GM18870 (cell line): ENCODE results near the gene CELA1.
"Not testable (repeated sequence)": the region's sequence is repeated elsewhere in the genome, so short reads cannot be mapped to it uniquely, and the experiment has no call there.

ENCODE experiments used
- ATAC-seq: cut with Tn5 transposase; IDR thresholded peaks from one replicate; pipeline ENCODE4 v1.9.1; 2021; ENCODE audit warnings: moderate library complexity; ENCODE audit not compliant: unreplicated experiment

CELA1 gene

DNA sequence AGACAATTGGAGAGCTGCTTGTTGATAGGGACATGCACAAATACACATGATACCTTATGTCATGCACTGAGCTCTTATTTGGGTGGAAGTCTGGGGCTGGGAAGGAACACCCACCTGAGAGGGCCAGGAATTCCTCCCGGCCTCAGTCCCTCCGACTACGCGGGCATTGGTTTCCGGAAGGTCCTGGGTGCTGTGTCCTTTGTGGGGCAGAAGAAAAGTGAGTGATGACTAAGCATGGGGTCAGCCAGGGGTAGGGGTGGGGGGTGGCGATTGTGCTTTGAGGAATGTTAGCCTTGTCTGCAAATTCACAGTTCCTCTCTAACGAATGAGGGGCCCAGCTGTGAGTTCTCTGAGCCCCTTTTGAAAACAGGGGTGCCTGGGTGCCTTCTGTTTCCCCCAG, 798 bp downstream of the CELA1 start:
- ATAC-seq: no peak

DNA sequence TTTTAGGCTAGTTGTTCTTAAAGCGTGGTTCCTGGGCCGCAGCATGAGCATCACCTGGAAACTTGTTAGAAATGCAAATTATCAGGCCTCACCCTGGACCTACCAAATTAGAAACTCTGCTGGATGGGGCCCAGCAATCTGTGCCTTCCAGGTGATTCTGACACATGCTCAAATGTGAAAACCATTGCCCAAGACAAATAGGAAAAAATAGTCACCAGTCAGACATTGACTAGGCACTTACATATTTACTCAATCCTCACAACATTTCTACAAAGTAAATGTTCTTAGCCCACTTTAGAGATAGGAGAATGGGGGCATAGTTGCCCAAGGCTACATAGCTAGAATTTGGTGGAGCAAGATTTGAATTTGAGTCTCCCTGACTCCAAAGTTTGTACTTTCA, 3.3 kb downstream of the CELA1 start:
- ATAC-seq: no peak

DNA sequence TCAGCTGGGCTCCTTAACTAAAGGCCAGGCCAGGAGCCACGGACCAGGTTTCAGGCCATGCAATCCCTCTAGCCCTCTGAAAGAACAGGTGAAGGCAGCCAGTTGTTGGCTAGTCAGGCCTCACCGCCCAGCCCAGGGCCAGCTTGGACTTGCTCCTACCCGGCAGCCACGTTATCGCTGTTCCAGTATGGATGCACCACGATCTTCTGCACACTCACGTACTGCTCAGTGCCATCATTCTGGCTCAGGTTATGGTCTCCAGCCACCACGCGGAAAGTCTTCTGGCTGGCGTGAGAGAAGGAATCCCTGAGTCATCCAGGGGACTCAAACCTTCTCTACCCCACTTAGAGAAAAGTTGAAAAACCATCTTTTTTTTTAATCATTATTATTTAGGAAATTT, 4.1 kb downstream of the CELA1 start:
- ATAC-seq: no peak

DNA sequence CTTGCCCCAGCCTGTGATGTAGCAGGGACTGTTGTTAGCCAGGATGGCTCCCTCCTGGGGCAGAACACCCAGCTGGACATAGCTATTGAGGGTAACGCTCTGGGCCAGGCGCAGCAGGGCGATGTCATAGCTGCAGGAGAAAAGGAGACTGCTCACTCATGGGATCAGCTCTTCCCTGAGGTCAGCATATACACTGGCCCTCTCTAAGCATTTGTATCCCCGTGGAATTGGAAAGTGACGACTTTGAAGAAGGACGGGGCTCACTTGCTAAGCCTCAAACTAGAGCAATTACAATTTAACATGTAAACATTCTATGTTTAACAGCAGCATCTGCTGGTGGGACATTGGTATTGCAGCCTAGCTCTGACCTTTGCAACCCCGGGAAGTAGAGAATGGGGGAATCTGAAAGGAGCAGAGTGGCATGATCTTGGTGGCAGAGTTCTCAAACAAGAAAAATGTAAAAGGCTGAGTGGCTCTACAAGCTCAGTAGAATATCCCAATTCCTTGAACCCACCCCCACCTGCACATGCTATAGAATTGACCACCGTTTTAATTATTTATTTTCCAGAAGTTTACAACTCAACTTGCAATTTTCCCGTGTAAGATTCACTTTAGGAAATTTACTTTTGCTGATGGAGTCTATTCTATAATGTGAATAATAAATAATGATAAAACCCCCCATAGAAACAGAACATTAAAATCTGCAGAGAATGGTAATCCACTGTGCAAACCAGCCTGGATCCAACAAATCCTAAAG, 5.0 kb downstream of the CELA1 start:
- ATAC-seq: no peak

DNA sequence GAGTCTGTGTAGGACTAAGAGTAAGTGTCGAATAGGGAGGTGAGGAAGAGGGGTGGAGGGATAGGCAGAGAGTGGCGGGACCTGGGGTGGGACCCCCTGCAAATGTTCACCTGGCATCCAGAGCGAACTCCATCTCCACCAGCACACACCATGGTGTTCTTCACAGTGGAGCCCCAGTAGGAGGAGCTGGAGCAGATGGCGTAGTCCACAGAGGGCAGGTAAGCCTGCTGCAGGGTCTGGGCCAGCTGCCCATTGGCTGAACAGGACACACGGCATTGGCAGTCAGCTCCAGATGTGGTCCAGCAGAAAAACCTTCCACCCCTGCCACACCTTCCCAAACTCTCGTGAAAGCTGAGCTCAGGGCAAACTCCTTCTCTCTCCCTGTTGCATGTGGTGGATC, 6.7 kb downstream of the CELA1 start:
- ATAC-seq: no peak

DNA sequence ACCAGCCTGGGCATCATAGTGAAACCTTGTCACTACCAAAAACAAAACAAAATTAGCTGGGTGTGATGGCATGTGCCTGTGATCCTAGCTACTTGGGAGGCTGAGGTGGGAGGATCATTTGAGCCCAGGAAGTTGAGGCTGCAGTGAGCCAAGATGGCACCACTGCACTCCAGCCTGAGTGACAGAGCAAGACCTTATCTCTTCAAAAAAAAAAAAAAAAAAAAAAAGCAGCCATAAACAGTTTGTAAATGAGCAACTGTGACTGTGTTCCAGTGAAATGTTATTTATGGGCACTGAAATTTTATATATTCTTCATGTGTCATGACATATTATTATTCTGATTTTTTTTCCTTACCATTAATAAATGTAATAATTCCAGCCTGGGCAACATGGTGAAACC, 9.1 kb downstream of the CELA1 start:
- not testable (repeated sequence) for ATAC-seq

DNA sequence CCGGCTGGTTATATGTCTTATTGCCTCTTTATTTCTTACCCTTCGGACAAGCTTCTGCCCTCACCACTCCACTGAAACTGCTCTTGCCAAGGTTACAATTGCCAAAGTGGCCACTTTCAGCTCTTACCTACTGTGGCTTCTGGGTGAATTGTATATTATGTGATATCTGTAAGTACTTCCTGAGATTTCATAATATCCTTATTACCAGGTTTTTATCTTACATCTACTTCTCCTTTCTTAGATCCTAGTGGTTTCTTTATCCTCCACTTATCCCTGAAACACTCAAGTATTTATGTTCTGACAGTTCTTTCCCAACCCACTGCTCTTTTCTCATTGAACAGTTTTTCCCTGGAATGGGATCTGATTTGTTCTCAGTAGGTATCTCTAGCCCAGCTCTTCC, 10.5 kb downstream of the CELA1 start:
- no peak for ATAC-seq

DNA sequence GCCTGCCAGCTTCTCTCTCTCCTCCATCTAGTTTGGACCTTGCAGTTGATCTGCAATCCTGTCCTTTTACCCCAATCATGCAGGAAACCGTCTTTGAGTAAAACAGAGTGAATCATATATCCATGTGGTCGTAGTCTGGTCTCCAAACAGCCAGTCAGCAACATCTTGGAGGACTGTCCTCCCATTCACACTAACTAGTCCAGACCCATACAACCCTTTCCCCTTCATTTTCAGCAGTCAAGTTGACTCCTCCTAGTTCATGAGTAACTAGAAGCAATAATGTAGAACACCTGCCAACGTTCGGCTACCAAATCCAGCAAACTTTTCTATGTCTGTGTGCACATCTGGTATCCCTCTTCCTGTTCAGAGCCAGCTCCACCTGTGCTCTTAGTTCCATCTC, 11.7 kb downstream of the CELA1 start:
- no peak for ATAC-seq

DNA sequence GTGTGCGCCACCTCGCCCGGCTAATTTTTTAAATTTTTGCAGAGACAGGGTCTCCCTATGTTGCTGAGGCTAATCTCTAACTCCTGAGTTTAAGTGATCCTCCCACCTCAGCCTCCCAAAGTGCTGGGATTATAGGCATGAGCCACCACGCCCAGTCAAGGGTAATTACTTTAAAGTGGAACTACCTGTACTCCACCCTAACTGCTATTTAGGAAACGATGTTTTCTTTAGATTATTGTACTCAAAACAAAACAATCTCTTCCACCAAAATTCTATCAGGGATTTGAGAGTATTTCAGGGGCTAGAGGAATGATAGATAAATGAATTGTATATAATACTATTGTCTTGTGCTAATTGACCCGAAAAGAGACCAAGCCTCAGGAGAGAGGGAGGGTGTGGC, 12.9 kb downstream of the CELA1 start:
- no peak for ATAC-seq

DNA sequence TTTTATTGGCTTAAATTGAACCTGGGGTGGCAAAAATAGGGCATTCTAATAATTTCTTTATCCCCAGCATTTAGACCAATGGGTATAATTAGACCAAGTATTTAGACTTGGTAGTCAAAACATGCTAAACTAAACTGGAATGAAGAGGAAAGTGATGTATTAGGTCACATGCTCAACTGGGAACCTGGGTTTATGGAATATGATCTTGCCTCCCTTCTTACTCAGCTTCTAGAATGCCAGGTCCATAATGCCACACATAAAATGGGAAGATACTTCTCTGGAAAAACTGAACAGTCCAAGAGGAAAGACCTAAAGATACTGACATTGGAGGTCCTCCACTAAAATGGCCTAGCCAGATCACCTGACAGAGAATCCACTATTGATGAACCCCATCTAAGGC, 16.3 kb downstream of the CELA1 start:
- ATAC-seq: no peak

DNA sequence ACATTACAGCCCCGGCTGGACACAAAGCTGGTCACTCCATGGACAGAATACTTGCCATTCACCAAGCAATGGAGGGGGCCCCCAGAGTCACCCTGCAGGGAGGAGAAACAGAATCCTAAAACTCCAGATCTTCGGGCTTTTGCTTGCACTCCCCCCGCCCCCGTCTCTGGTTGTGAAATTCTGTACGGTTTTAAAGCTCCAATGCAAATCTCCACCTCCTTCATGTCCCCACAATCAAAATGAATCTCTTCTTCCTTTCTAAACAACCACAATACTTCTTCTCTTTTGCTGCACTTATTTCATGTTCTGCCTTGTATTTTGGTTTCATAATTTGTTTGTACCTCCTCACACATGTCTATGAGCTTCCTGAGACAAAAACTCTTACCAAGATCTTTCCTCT, 16.7 kb downstream of the CELA1 start:
- no peak for ATAC-seq

DNA sequence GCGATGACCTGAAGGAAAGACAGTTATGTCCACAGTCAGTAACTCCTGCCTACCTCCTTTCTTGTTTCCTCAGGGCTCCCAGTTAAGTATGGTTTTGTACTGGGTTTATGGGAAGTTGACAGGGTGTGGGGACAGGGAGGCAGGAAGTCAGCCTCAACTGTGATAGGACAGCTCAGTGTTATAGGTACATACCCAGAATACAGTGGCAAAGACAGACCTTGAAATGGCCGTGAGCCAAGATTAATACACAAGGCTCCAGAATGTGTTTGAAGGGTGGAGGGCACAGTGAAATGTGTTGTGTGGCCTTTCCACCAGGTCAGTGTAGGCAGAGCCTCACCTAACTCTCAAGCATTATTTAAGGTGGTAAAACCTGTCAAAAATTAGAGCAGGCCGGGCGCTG, 17.9 kb downstream of the CELA1 start:
- ATAC-seq: no peak

DNA sequence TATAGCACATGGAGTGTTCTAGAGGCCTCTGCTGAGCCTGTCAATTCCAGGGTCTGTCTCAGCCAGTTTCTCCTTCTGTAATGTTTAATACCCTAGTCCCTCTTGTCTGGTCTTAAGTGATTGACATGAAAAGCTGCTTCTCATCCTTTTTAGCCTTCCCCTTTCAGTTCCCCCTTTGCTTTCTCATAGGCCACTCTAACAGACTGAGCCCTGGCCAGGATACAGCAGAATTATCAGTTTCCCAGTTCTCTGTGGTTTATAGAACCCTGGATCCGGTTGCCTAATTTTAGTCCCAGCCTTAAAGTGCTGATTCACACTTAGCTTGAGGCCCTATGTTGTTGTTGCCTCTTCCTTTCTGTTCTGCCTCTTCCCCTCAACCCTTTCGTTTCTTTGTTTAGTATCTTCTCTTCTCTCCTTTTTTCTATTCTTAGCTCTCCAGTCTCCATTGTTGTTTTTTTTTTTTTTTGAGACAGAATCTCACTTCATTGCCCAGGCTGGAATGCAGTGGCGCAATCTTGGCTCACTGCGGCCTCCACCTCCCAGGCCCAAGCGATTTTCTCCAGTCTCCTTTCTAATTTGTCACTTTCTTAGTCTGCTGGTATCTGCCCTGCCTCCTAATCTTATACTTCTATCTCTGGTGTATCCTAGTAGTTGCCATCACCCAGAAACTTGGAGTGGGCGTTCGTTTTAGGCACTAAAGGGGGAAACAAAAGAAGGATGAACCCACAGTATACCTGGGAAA, 19.6 kb downstream of the CELA1 start:
- ATAC-seq: peak; percentile 34

DNA sequence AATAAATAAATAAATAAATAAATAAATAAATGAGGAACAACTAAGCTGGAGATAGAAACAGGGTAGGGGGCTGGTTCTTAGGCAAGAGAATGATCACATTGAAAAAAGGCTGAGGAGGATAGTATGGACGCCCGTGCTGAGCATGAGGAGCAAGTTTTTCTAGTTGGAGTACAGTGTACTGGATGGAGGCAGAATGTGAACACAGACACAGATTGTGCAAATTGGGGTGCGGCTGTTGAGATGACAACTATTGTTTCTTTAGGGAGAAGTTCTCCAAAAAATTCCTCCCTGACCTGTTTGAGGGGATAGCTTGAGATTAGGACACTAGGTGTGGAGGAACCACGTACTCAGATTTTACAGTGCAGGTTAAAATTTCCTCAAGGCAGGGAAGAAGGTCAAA, 21.5 kb downstream of the CELA1 start:
- ATAC-seq: no peak

DNA sequence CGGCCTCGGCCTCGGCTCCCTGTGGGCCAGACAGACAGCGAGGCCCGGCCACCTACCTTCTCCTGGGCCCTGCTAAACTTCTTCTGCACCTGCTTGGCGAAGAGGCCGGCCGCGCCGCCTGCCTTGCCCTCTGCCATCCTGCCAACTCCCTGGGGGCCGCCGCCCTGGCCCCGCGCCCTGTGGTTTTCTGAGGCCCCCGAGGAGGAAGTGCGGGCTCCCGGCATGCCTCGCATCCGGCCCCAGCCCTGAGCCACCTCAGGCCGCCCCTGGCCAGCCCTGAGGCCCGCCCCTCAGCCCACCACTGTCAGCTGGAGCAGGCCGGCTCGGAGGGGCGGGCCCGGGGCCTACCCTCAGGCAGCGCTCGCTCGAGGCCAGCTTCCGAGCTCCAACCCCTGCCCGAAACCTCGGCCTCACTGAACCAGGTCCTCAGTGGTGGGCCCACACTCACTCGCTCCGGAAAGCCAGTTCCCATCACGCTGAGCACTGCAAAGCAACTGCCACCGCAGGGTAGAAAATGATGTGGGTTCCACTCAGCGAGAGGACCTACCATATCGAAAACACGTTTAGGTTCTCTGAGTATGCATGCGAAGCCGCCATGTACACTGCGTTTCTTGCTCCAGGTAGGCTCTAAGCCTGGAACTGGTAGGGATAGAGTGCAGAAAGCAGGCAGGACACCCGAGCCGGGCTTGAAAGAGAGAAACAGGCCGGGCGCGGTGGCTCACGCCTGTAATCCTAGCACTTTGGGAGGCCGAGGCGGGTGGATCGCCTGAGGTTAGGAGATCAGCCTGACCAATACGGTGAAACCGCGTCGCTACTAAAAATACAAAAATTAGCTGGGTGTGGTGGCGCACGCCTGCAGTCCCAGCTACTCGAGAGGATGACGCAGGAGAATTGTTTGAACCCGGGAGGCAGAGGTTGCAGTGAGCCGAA, 22.2 kb downstream of the CELA1 start, which contains the start of gene BIN2:
BIN2 (minus strand) TSS at position 209 of the 930 bp plus-strand sequence; CDS start at position 137, 72 bp downstream.
- ATAC-seq: no peak

DNA sequence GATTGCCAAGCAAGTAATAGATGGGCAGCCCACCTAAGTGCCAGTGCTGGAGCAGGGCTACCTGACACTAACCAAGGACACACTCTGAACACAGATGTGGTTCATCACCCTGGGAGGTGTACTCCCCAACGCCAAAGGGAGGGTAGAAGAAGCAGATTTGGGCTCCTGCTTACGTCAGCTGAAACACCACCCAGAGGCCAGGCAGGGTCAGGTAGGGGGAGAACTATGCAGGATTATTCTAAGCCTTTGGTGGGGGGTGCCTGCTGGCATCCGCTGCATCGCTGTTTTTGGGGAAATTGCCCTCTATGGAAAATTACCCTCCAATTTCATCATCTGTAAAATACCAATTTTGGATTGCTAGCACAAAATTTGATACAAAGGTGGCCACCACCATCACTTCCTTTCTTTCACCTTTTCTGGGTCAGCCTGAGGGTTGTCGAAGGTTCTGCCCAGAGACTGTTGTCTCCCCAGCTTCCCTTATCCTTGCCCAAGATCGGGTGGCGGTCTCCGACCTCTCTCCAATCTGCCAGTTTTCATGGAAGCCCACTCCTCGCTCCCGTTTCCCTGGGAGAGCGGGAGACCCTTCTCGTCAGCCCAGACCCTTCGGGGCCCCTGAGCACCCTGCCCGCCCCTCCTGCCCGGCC, 23.0 kb downstream of the CELA1 start:
- ATAC-seq: no peak

DNA sequence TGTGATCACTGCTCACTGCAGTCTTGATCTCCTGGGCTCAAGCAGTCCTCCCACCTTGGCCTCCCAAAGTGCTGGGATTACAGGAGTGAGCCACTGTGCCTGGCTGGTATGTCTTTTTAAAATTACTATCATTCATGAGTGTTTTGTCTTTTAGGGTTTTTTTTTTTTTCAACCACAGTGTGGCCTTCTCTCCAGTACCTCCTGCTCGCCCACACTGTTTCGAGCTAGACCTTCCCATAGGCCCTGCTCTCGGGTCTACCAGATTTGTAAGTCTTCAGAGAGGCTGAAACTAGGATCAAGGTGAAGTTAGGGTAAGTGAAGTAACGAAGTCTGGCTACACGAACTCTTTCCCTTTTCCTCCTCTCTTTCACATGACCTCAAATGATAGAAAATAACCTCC, 24.0 kb downstream of the CELA1 start:
- ATAC-seq: no peak

DNA sequence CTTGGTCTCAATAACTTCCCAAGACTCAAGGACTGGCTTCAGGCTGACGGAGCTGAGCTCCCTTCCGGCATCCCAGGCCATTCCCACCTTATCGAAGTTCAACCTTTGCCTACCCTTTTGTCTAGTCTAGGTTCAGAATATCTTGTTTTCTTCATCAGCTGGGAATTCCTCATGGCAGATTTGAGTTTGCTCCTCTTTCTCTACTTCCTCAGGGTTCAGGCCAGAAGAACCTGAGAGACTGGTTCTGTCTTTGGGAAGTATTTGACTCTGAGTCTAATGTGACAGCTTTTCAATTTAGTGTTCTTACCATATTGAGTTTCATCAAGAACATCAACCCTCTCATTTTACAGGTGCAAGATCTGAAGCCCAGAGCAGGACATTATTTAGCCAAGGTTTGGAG, 24.6 kb downstream of the CELA1 start:
- ATAC-seq: no peak

DNA sequence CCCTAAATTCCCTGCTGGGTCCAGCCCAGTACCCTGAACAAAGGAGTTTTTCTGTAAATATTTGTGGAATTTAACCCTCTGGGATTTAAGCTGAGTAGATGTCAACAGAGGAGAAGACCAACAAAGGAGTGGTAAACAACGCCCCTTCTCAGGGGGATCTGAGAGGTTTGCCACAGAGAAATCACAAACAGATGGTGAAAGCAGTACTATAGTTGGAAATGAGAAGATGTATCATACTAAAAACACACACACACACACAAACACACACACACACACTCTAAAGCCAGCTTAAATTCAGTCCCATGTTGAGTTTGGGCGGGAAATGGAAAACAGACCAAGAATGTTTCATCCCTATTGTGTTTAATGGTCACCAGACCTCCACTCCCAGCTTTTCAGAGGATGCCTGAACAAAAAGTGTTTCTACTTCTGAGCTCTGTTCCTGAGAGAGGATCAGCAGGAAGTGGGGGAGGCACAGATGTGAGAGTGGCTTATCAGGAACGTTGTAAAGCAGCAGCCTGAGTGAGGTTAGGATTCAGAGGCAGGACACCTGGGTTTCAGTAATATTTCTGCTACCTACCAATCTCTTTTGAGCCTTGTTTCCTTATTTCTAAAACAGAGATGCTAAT, 25.7 kb downstream of the CELA1 start:
- no peak for ATAC-seq

DNA sequence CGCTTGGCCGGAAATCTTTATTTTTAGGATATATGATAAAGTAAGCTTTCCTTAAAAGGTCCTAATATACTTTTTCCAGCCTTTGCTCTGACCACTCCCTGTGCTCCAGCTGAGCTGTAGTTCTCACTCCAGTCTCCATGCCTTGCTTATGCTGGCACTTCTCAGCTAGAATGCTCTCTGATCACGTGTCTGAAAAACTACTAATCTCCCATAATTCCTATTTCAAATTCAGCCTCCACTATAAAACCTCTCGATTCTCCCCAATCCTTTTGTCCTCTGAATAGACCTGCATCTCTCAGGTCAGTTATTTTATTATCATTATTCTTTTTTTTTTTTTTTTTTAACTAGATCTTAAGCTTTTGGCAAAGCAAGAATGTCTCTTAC, 26.2 kb downstream of the CELA1 start:
- ATAC-seq: no peak
